C4-2B (cell line): ENCODE measurements around the gene FURIN.

Experiments used
- H3K27ac ChIP-seq: fragments of 450-650 bp; 2 replicates; pipeline ENCODE4 v1.5.1; 2017
- CTCF ChIP-seq: fragments of 450-650 bp; conservative IDR thresholded peaks from 2 replicates; pipeline ENCODE4 v1.5.1; 2017; ENCODE audit warnings: mild to moderate bottlenecking
- ZFX ChIP-seq: fragments of 450-650 bp; IDR thresholded peaks from 2 replicates; pipeline ENCODE4 v1.6.1; 2017

FURIN gene

GRCh38 chr15:90914305-90915080 is 46.1 kb downstream of the FURIN start:
- TF ChIP-seq ZFX (no peak), CTCF (no peak)
- H3K27ac ChIP-seq: no peak overlapping the region

GRCh38 chr15:90915216-90915807 is 46.9 kb downstream of the FURIN start:
- H3K27ac ChIP-seq: no peak overlapping the region
- TF ChIP-seq ZFX: no peak
- TF ChIP-seq CTCF: no peak

GRCh38 chr15:90915808-90916440 is 47.5 kb downstream of the FURIN start:
- H3K27ac ChIP-seq: no peak overlapping the region
- TF ChIP-seq CTCF (no peak), ZFX (no peak)

- TF ChIP-seq ZFX (no peak), CTCF (no peak)
- no peak overlapping the region for H3K27ac ChIP-seq
Measured at GRCh38 chr15:90916461-90916860, 48.1 kb downstream of the FURIN start.

GRCh38 chr15:90917569-90917968 is 49.2 kb downstream of the FURIN start:
- TF ChIP-seq CTCF (no peak), ZFX (no peak)
- no peak overlapping the region for H3K27ac ChIP-seq

- TF ChIP-seq ZFX (no peak), CTCF (no peak)
- H3K27ac ChIP-seq: no peak overlapping the region
Measured at GRCh38 chr15:90918034-90918788, 49.8 kb downstream of the FURIN start.
